ENCODE data around the gene GASK1A.
"Not testable (repeated sequence)": the region's sequence is repeated elsewhere in the genome, so short reads cannot be mapped to it uniquely, and the experiment has no call there.

The GASK1A gene

DNA sequence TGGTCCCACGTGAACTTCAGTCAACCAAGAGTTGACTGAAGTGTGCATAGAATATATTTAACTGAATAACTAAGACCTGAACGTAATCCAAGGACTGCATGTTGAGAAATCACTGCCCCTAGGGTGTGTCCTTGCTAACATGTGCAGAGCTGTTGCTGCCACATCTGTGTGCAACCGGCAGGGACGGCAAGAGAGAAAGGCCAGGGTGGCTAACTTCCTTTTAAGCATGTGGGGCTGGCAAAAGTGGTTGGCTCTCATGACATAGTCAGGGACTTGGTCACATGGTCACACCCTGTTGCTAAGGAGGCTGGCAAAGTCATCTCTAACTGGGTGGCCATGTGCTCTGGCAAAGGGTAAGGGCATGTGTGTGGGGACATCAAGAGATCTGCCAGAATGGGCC, 52.4 kb downstream of the GASK1A start:
- DNase-seq (ENCODE audit: low read depth, low spot score): no peak

DNA sequence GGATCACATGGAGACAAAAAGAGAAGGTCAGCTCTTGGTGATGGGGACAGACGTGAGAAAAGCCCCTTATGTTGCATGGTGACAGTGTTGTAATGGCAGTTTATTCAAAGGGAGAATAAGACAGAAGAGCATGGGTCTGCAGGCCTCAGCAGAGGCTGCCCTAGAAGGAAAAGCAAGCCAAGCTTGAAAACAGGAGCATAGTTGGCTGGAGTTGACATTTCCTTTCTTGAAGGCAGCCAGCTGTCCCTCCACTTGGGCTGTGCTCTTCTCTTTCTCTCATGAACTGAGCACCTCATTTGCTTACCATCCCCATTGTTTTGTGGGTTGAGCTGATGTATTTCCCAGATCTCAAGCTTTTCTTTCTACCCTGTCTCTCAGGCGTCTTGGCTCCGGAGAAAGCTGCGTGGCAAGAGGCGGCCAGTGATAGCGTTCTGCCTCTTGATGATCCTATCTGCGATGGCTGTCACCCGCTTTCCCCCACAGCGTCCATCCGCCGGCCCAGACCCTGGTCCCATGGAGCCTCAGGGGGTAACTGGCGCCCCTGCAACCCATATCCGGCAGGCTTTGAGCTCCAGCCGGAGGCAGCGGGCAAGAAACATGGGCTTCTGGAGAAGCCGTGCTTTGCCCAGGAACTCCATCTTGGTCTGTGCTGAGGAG, 52.9 kb downstream of the GASK1A start:
- DNase-seq (ENCODE audit: low read depth, low spot score): no peak

DNA sequence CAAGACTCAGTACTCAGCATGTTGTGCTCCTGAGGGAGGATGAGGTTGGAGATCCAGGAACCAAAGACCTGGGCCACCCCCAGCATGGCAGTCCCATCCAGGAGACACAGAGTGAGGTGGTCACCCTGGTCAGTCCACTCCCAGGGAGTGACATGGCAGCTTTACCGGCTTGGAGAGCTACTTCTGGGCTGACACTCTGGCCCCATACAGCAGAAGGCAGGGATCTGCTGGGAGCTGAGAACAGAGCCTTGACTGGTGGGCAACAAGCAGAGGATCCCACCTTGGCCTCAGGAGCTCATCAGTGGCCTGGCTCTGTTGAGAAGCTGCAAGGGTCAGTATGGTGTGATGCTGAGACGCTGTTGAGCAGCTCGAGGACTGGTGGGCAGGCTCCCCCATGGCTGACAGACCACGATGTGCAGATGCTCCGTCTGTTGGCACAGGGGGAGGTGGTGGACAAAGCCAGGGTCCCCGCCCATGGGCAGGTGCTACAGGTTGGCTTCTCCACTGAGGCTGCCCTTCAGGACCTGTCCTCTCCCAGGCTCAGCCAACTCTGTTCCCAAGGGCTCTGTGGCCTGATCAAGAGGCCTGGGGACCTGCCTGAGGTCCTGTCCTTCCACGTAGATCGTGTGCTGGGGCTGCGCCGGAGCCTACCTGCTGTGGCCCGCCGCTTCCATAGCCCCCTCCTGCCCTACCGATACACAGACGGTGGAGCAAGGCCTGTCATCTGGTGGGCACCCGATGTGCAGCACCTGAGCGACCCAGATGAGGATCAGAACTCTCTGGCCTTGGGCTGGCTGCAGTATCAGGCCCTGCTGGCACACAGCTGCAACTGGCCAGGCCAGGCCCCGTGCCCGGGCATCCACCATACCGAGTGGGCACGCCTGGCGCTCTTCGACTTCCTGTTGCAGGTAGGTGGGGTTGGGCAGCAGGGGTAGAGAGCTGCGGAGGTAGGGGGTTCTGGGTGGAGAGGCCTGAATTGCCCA, 53.8 kb downstream of the GASK1A start:
- no peak for DNase-seq (ENCODE audit: low read depth, low spot score)

DNA sequence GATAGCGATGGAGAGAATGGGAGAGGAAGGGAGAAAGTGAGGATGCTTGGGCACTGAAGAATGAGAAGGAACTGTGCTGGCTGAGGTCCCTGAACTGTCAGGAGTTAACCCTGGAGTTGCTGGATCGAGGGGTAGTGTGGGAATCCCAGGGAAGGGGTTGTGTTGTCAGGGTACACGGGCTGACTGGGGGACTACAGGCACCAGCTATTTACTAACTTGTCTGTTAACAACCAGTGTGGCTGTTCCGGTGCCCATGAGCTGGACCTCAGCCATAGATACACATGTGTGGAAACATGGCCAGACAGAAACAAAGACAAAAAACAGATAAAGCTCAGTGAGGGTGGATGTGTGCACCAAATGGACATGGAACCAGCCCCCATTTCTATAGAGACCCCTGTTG, 55.1 kb downstream of the GASK1A start:
- DNase-seq (ENCODE audit: low read depth, low spot score): no peak

DNA sequence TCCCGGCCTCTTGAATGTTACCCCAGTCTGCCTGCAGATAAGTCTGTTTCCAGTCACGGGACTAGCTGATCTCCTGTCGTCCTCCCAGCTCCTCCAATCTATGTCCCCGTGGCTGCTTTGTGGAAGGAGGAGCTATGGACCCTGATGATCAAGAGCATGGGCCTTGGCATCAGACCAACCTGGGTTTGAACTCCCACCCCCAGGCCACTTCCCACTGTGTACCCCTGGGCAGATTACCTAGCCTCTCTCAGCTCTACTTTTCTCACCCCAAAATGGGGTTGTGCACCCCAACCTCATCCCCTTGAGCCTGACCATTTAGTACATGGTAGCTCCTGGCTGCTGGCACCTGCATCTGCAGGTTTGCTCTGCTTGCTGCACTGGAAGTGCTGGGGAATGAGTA, 55.8 kb downstream of the GASK1A start:
- DNase-seq (ENCODE audit: low read depth, low spot score): no peak

DNA sequence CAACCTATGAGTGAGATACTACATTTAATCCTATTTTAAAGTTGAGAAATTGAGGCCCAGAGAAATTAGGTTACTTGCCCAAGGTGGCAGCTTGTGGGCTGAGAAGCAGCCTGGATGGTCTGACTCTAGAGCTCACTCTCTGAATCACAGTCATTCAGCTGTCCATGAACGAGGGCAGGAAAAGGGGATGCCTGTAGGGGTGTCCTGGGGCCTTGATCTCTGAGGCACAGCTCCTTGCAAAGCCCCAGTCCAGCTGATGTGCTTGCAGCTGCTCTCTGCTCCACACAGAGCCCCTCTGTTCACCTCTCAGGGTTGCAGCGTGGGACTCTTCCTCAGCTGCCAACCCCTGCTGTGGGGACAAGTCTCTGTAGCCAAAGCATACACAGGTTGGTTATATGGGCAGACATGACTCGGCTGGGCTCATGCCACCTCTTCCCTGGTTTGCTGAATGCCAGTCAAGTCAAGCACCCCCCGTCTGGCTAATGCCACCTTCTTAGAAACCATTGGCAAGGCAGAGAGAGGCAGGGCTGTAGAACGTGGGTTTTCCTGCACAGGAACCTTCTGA, 56.8 kb downstream of the GASK1A start:
- no peak for DNase-seq (ENCODE audit: low read depth, low spot score)

DNA sequence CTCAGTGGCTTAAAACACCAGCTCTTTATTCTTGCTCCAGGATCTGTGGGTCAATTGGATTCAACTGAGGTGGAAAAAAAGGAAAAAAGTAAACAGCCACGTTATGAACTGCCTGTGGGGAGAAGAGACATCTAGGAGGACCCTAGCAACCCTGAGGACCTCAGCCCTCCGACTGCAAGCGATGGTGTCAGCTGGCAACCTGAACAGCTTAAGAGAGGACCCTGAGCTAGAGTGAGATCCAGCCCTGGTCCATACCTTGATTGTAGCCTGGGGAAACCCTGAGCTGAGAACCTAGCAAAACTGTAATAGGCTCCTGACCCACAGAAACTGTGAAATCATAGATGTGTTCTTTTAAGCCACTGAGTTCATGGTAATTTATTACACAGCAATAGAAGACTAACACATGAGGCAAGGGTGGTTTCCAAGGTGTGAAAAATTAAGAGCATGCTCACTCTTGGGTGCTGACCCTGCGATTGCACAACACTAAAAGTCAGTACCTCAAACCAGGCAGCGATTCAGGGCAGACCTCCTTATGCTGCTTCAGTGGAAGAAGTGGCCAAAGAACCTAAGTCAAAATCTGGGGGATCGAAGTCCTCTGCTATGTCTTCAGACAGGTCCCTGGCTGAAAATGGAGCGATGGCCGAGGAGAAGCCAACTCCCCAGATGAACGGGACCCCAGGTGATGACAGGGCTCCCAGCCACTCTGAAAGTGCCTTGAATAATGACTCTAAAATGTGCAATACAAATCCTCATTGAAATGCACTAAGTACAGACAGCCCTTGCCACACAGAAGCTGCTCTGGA, 57.7 kb downstream of the GASK1A start:
- DNase-seq (ENCODE audit: low read depth, low spot score): no peak

DNA sequence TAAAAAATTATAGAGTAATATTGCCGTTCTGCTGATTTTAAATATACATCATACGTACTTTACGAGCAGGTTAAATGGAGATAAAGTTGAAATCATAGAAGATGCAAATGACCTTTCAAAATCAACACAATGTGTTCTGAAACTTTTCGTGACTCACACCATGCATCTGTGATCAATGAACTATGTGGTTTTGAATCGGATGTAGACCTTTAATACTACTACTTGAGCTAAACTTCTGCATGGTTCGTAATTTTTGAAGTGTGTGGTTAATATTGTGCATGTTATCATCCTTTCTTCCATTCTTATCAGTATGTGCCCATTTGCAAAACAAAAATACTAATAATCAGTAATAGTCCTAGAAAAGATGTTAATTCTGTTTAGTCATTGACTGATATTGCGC, 58.9 kb downstream of the GASK1A start:
- DNase-seq (ENCODE audit: low read depth, low spot score): no peak

DNA sequence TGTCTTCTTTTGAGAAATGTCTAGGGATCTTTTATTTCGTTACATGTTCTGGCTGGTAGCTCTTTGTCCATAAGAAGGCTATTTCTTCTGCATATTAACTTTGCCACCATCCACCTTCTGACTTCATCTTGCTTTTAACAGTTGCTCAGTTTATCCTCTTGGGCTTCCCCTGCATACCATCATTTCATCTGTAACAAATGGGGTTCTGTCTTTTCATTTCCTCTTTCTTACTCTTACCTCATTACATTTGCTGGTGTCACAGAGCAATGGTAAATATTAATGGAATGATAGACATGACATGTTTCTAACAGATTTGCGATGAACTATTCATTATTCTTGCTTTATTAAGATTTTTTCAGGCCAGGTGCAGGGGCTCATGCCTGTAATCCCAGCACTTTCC, 62.4 kb downstream of the GASK1A start:
- DNase-seq (ENCODE audit: low read depth, low spot score): no peak

DNA sequence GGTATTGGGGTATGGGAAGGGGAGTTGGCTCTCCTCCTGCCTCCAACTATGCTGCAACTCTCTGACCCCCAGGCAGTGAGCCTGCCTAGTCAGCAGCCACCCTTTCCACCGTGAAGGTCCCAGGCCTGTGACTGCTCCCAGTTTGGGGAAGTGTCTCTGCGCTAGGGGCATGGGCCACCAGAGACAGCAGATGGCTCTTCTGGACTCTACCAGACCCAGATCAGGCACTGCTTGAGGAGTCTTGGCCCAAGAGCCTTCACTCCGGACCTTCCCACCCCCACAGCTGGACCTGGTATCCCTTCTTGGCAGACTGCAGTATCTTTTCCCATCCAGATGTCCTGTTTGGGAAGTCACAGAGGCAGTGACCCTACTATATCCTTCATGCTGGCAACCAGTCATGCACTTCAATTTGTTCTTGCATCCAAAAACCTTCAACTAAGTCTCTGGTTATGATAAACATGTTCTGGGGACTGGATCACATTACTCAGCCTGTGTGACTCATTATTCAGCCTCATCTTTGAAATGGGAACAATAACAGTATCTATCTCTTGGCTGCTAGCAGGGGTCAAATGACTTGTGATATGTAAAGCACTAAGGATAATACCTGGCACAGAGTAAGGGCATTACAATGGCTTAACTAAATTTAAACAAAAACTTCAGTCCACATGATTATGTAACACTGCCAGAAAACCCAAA, 64.1 kb downstream of the GASK1A start:
- no peak for DNase-seq (ENCODE audit: low read depth, low spot score)

DNA sequence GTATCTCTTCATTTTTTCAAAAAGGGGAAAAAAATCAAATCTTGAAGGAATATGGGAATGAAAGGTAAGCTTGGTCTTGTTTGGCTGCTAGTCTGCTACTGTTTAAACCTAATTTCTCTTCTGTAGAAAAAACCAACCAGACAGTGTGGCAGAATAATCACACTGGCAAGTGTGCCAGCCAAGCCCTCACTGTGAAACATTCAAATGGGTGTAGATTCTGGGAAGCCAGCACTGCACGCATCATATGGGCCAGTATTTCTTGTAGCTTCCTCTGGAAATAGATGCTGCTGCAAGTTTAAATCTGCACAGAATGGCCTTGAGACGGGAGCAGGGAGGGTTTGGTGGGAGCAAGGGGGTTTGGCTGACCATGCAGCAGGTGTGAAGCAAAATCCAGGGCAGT, 64.7 kb downstream of the GASK1A start:
- DNase-seq (ENCODE audit: low read depth, low spot score): no peak

DNA sequence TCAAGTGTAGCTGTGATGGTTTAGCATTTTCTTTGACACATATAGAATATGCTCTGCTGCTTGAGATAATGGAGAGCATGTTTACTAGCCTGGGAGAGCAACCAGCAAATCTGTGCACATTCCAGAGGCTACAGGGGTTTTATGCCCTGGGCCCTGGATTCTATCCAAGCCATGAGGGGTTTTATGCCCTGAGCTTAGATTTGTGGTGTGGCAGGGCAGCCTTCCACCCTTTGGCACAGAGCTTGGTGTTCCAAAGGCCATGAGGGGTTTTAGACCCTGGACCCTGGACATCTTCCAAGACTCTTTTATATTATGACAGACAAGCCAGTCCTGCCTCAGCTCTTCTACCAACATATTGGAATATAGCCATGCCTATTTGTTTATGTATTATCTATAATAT, 66.0 kb downstream of the GASK1A start:
- DNase-seq (ENCODE audit: low read depth, low spot score): not testable (repeated sequence)

DNA sequence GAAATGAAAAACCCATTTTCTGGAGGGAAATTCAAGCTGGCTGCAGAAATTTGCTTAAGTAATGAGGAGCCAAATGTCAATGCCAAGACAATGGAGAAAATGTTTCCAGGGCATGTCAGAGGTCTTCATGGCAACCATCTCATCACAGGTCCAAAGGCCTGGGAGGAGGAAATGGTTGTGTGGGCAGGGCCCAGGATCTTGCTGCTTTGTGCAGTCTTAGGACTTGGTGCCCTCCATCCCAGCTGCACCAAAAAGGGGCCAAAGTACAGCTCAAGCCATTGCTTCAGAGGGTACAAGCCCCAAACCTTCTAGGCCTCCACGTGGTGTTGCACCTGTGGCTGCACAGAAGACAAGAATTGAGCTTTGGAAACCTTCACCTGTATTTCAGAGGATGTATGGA, 67.5 kb downstream of the GASK1A start:
- DNase-seq (ENCODE audit: low read depth, low spot score): no peak

DNA sequence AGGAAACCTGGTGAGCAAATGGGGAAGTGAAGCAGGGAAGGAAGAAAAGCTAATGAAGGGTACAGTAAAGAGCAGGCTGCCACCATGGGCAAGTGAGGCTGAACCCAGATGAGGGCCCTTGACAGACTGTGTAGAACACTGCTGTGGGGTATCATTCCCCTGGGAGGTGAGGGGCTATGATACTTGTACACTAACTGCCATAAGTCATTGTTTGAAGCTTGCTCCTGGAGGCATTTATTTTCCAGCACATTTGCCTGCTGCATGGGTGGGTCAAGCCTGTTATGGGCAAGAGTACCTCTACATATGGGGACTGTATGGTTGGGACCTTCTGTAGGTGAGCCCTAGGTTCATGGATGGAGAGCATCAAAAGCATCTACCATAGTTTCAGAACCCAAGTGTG, 69.4 kb downstream of the GASK1A start:
- no peak for DNase-seq (ENCODE audit: low read depth, low spot score)

DNA sequence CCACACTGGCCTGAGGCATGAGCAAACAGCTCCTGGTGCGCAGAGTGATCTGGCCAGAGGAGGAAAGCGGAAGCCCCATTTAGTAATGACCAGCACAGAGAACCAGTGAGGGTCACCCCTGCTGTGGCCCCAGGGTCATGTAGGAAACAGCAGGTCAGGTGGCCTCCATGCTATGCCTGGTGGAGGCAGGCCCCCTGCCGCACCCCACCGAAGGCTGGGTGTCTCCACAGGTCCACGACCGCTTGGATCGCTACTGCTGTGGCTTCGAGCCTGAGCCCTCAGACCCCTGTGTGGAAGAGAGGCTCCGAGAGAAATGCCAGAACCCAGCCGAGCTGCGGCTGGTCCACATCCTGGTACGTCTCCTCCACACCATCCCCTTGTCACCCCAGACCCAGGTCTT, 74.2 kb downstream of the GASK1A start:
- DNase-seq (ENCODE audit: low read depth, low spot score): no peak

DNA sequence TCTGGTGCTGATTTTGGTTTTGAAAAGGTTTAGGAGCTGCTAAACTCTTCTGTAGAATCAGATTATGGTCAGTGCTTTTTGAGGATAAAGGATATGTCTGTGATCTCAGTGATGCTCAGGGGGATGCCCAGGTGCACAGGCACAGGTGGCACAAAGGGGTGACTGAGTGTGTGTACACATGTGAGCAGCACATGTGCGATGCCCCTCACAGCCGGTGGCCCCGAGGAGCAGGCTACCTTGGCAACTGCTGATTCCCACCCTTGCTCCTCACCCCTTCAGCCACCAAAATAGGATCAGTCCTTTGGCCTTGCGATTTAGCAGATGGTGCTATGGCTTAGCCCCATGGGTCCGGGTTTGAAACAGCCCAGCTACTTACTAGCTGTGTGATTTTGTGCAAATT, 75.6 kb downstream of the GASK1A start:
- DNase-seq (ENCODE audit: low read depth, low spot score): no peak

DNA sequence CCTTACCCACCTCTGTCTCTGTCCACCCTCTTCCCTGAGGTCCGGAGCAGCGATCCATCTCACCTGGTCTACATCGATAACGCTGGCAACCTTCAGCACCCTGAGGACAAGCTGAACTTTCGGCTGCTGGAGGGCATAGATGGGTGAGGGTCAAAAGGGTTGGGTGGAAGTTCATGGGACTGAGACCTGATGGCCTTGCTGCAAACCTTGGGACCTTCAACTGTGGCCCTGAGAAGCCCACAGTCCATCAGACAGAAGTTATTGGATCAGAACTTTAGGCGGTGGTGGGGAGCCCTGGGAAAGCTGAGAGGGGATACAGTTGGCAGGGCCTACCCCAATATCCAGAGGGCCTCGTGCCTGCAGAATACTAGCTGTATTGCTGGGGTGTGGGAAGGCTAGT, 76.3 kb downstream of the GASK1A start:
- DNase-seq (ENCODE audit: low read depth, low spot score): no peak

DNA sequence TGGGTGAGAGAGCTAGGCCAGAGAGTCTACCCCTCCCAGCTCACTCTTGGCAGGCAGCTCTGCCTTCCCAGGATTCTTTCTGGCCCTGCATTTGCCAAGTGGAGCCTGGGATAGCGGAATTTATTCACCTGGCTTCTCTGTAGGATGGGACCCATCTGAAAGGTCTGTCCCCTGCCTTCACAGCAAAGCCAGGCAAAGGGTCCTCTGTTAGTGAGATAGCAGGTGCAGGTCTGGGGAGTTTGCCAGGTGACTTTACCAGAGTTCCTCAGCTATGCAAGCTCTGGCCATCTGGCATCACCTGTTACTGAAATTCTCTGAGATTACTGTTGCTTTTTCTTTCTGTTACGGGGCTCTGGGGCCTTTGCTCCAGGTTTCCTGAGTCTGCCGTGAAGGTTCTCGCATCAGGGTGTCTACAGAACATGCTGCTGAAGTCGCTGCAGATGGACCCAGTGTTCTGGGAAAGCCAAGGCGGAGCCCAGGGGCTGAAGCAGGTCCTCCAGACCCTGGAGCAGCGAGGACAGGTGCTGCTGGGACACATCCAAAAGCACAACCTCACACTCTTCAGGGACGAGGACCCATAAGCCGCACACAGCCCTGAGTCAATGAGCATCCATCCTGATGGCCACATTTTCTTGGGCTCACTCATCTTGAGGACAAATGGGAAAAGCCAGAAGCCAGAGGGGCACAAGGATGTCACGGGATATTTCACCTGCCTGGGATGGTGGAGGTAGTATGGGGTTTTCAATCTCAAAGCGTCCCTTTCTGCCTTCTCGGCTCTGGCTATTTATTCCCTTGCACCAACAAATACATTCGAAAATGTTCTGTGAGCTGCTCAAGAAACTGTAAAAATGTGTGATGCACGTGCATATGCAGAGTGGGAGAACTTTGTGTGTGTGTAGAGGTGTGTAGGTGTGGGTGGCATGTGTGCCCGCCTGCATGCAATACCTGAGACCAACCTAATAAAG, 77.0 kb downstream of the GASK1A start:
- DNase-seq (ENCODE audit: low read depth, low spot score): no peak

DNA sequence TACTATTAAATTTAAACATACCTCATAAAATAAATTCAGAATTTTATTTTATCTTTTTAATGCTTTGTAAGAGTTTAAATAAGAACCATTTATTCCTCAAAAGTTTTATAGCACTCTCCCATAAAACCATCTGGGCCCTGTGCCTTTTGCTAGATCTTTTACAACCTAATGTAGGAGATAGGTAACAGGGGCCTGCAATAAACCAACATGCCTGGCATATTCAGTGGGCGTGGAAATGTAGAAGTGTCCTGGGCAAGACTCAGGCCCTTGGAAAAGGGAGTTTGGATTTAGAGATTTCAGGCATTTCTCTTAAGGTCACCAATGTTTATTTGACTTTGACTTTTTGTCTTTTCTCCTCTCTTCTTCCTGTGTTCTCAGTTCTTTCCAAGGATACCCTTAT, 80.3 kb downstream of the GASK1A start:
- no peak for DNase-seq (ENCODE audit: low read depth, low spot score)

Measured in brain pericyte (primary cell).